ENCODE results near the gene TAOK3. TPM values are rescaled to one million over a fixed set of nuclear protein-coding genes. Genes with fewer than 3 reads are reported as not detected.

TAOK3 gene
- total and polyA plus RNA-seq, 10 of the 15 experiments (the other 5 are each of a cell fraction or from before 2014, with no cell fraction given): 41.3 to 131 (median 57.8) TPM

- no peak for FAIRE-seq
- BruUV-seq (replicated peaks): no TSS peak
- no peaks in the 10 kb centered on the region for H4K20me1 ChIP-seq (ENCODE audit: control insufficient read depth, insufficient read depth)
- no peak for ATAC-seq
- in situ Hi-C loops (cut with MboI): no loop called here
- no peaks in the 10 kb centered on the region for H3K4me1 ChIP-seq (ENCODE audit: control insufficient read depth, insufficient read depth, low read length)
- no peak overlapping the region for H3K4me3 ChIP-seq
- intact Hi-C loops (cut with micrococcal nuclease; ENCODE audit: unreplicated experiment): no loop called here
- TF ChIP-seq, protein P1, sequence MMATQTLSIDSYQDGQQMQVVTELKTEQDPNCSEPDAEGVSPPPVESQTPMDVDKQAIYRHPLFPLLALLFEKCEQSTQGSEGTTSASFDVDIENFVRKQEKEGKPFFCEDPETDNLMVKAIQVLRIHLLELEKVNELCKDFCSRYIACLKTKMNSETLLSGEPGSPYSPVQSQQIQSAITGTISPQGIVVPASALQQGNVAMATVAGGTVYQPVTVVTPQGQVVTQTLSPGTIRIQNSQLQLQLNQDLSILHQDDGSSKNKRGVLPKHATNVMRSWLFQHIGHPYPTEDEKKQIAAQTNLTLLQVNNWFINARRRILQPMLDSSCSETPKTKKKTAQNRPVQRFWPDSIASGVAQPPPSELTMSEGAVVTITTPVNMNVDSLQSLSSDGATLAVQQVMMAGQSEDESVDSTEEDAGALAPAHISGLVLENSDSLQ (IDR thresholded peaks at IDR 0.05): no peak
- TF ChIP-seq EP300 (IDR thresholded peaks at IDR 0.05; ENCODE audit: borderline replicate concordance in 1 of 2, control insufficient read depth in 1 of 2, low read depth in 2 of 2, low read length in 2 of 2) (no peak), YY1 (IDR thresholded peaks at IDR 0.05; ENCODE audit: low read depth, low read length) (no peak), SUPT20H (IDR thresholded peaks at IDR 0.05; ENCODE audit: borderline replicate concordance, control insufficient read depth, low read depth, low read length) (no peak), USF1 (IDR thresholded peaks at IDR 0.05; ENCODE audit: borderline replicate concordance, extremely low read length, insufficient read depth, low read depth, low read length) (no peak), CBX3 (IDR thresholded peaks at IDR 0.05; ENCODE audit: borderline replicate concordance, low read depth) (no peak), SIN3A (IDR thresholded peaks at IDR 0.05; ENCODE audit: low read depth, low read length) (no peak), BMI1 (IDR thresholded peaks at IDR 0.05; ENCODE audit: borderline replicate concordance) (no peak), ZNF622 (IDR thresholded peaks at IDR 0.05) (no peak)
- TF ChIP-seq, protein P2, sequence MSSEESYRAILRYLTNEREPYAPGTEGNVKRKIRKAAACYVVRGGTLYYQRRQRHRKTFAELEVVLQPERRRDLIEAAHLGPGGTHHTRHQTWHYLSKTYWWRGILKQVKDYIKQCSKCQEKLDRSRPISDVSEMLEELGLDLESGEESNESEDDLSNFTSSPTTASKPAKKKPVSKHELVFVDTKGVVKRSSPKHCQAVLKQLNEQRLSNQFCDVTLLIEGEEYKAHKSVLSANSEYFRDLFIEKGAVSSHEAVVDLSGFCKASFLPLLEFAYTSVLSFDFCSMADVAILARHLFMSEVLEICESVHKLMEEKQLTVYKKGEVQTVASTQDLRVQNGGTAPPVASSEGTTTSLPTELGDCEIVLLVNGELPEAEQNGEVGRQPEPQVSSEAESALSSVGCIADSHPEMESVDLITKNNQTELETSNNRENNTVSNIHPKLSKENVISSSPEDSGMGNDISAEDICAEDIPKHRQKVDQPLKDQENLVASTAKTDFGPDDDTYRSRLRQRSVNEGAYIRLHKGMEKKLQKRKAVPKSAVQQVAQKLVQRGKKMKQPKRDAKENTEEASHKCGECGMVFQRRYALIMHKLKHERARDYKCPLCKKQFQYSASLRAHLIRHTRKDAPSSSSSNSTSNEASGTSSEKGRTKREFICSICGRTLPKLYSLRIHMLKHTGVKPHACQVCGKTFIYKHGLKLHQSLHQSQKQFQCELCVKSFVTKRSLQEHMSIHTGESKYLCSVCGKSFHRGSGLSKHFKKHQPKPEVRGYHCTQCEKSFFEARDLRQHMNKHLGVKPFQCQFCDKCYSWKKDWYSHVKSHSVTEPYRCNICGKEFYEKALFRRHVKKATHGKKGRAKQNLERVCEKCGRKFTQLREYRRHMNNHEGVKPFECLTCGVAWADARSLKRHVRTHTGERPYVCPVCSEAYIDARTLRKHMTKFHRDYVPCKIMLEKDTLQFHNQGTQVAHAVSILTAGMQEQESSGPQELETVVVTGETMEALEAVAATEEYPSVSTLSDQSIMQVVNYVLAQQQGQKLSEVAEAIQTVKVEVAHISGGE (CRISPR knock-in tag; IDR thresholded peaks at IDR 0.05): no peak
- TF ChIP-seq, protein P3, sequence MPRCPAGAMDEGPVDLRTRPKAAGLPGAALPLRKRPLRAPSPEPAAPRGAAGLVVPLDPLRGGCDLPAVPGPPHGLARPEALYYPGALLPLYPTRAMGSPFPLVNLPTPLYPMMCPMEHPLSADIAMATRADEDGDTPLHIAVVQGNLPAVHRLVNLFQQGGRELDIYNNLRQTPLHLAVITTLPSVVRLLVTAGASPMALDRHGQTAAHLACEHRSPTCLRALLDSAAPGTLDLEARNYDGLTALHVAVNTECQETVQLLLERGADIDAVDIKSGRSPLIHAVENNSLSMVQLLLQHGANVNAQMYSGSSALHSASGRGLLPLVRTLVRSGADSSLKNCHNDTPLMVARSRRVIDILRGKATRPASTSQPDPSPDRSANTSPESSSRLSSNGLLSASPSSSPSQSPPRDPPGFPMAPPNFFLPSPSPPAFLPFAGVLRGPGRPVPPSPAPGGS (IDR thresholded peaks at IDR 0.05; ENCODE audit: borderline replicate concordance, insufficient read depth, low read depth, low read length, poor library complexity, severe bottlenecking): no peak
- H2AFZ ChIP-seq (ENCODE audit: control insufficient read depth, low read depth, low read length): no peak overlapping the region
- CTCF ChIA-PET: interaction anchor here (1.3 to 2.1 kb wide), 2 partner anchors 13 to 41 kb away, joined by 3 to 11 read pairs; no protein-coding TSS in a partner anchor
- H3K9me3 ChIP-seq (replicated peaks; ENCODE audit: control insufficient read depth, insufficient read depth, low read length): no peaks in the 10 kb centered on the region
- H3K9ac ChIP-seq (ENCODE audit: control insufficient read depth, insufficient read depth, low read length): no peak overlapping the region
- H3K27me3 ChIP-seq (replicated peaks in 1 of 2; ENCODE audit: control insufficient read depth in 2 of 2, insufficient read depth in 2 of 2, low read length in 1 of 2): no peaks in the 10 kb centered on the region
- 88% methylated on average over 1 of the region's 1 CpG for WGBS (ENCODE audit: insufficient coverage, insufficient replicate concordance, low lambda C conversion rate, missing lambda C conversion rate)
- SMC1A ChIA-PET (ENCODE audit: uncharacterized antibody, unreplicated experiment): no interaction called here
- POLR2A ChIA-PET: no interaction called here
- no peak overlapping the region for H3K4me2 ChIP-seq (ENCODE audit: control insufficient read depth, insufficient read depth)
- no peaks in the 10 kb centered on the region for H3K79me2 ChIP-seq (ENCODE audit: control insufficient read depth, insufficient read depth, low read length)
- RAD21 ChIA-PET (ENCODE audit: unreplicated experiment): interaction anchor here (1.0 kb wide), 1 partner anchor 298 kb away, joined by 3 read pairs; no protein-coding TSS in a partner anchor
- H3K36me3 ChIP-seq (ENCODE audit: control insufficient read depth in 2 of 2, insufficient read depth in 2 of 2, low read length in 1 of 2): peaks cover 2 to 12% of the 10 kb centered on the region in 2 experiments
- no peak for DNase-seq (ENCODE audit: low read depth, low spot score)
- H3K27ac ChIP-seq (ENCODE audit: control insufficient read depth, insufficient read depth): no peak overlapping the region
Observed at GRCh38 chr12:118418385-118419057, 45.8 kb upstream of the TAOK3 start.
